NCI-H226 (cell line): ENCODE results near the gene PIGM.

ENCODE experiments used
- DNase-seq: peaks from one replicate; pipeline ENCODE4 v3.0.0-alpha.2; 2015

PIGM gene

GRCh38 chr1:160021376-160022074, 10.3 kb downstream of the PIGM start:
- DNase-seq = no peak

- DNase-seq = no peak
These were observed 11.6 kb downstream of the PIGM start for GRCh38 chr1:160020196-160020595.

- peak; percentile 46 for DNase-seq
These were observed 12.9 kb downstream of the PIGM start for GRCh38 chr1:160018900-160019299.

GRCh38 chr1:160018347-160018746, 13.4 kb downstream of the PIGM start:
- no peak for DNase-seq

- no peak for DNase-seq
These were observed 14.2 kb downstream of the PIGM start for GRCh38 chr1:160017592-160017991.

GRCh38 chr1:160011781-160012180, 20.0 kb downstream of the PIGM start:
- no peak for DNase-seq

- no peak for DNase-seq
These were observed 22.0 kb downstream of the PIGM start for GRCh38 chr1:160009801-160010200.

GRCh38 chr1:160009081-160009480, 22.7 kb downstream of the PIGM start:
- no peak for DNase-seq

- DNase-seq = no peak
These were observed 24.1 kb downstream of the PIGM start for GRCh38 chr1:160007577-160008200.

GRCh38 chr1:160006312-160006940, 25.4 kb downstream of the PIGM start:
- peak; percentile 62 for DNase-seq

- DNase-seq = no peak
These were observed 26.7 kb downstream of the PIGM start for GRCh38 chr1:160005070-160005469.

GRCh38 chr1:160004425-160004824, 27.4 kb downstream of the PIGM start:
- no peak for DNase-seq

- no peak for DNase-seq
These were observed 27.8 kb downstream of the PIGM start for GRCh38 chr1:160004001-160004400.

- no peak for DNase-seq
These were observed 30.4 kb downstream of the PIGM start for GRCh38 chr1:160001440-160001839.

GRCh38 chr1:159999204-159999603, 32.6 kb downstream of the PIGM start:
- peak; percentile 48 for DNase-seq

- DNase-seq = peak; percentile 93
These were observed 35.1 kb downstream of the PIGM start for GRCh38 chr1:159996653-159997052.

GRCh38 chr1:159994896-159995295, 36.9 kb downstream of the PIGM start:
- DNase-seq = peak; percentile 45

GRCh38 chr1:159993911-159994310, 37.9 kb downstream of the PIGM start:
- DNase-seq = no peak

- DNase-seq = no peak
These were observed 39.6 kb downstream of the PIGM start for GRCh38 chr1:159992161-159992560.

- DNase-seq = no peak
These were observed 40.3 kb downstream of the PIGM start for GRCh38 chr1:159991513-159991912.

GRCh38 chr1:159990005-159990404, 41.8 kb downstream of the PIGM start:
- no peak for DNase-seq

- no peak for DNase-seq
These were observed 42.2 kb downstream of the PIGM start for GRCh38 chr1:159989581-159989980.

GRCh38 chr1:159988006-159988405, 43.8 kb downstream of the PIGM start:
- DNase-seq = no peak

- no peak for DNase-seq
These were observed 44.6 kb downstream of the PIGM start for GRCh38 chr1:159987186-159987585.
